HG02870 (cell line): Measurements from ENCODE around the gene PPP1R1B.
A peak's percentile ranks its signal among the peaks of the same experiment; 100 is the strongest.

ENCODE experiments used
- ATAC-seq: cut with Tn5 transposase; IDR thresholded peaks from one replicate; pipeline ENCODE4 v1.9.1; 2021; ENCODE audit warnings: mild to moderate bottlenecking, moderate library complexity; ENCODE audit not compliant: unreplicated experiment

Gene PPP1R1B

GRCh38 chr17:39631403-39631802 is 4.7 kb downstream of the PPP1R1B start:
- no peak for ATAC-seq

- ATAC-seq, result no peak
Measured at GRCh38 chr17:39632153-39632941, 5.6 kb downstream of the PPP1R1B start.

GRCh38 chr17:39633570-39634183 is 6.9 kb downstream of the PPP1R1B start:
- no peak for ATAC-seq

- ATAC-seq, result no peak
Measured at GRCh38 chr17:39634384-39634871, 7.7 kb downstream of the PPP1R1B start.

- no peak for ATAC-seq
Measured at GRCh38 chr17:39635614-39636176, 8.9 kb downstream of the PPP1R1B start.

- ATAC-seq, result peak; percentile 10
Measured at GRCh38 chr17:39636587-39636926, 9.8 kb downstream of the PPP1R1B start.

- ATAC-seq, result peak; percentile 72
Measured at GRCh38 chr17:39636927-39637736, 10.4 kb downstream of the PPP1R1B start, which contains the start of gene STARD3. Gene STARD3, plus strand, starts transcription at chr17:39637144. Its CDS starts 16,388 bp downstream, at chr17:39653532.

GRCh38 chr17:39638317-39638716 is 11.6 kb downstream of the PPP1R1B start:
- ATAC-seq, result no peak

- no peak for ATAC-seq
Measured at GRCh38 chr17:39639043-39639442, 12.3 kb downstream of the PPP1R1B start.

- no peak for ATAC-seq
Measured at GRCh38 chr17:39639566-39640458, 13.1 kb downstream of the PPP1R1B start.

- ATAC-seq, result no peak
Measured at GRCh38 chr17:39640591-39641031, 13.9 kb downstream of the PPP1R1B start.

GRCh38 chr17:39641097-39641496 is 14.3 kb downstream of the PPP1R1B start:
- no peak for ATAC-seq

GRCh38 chr17:39641883-39642282 is 15.1 kb downstream of the PPP1R1B start:
- no peak for ATAC-seq

- ATAC-seq, result no peak
Measured at GRCh38 chr17:39642291-39643074, 15.7 kb downstream of the PPP1R1B start.

- ATAC-seq, result no peak
Measured at GRCh38 chr17:39643271-39643670, 16.5 kb downstream of the PPP1R1B start.

GRCh38 chr17:39647256-39647655 is 20.5 kb downstream of the PPP1R1B start:
- no peak for ATAC-seq

GRCh38 chr17:39648616-39649366 is 22.0 kb downstream of the PPP1R1B start:
- ATAC-seq, result no peak

GRCh38 chr17:39650121-39650579 is 23.4 kb downstream of the PPP1R1B start:
- ATAC-seq, result no peak
